Esophagus muscularis mucosa (tissue), 4 donors: ENCODE measurements around the gene BRMS1L.

Experiments used
- CTCF ChIP-seq, 3 experiments: fragments of 200-600 bp in 2 of 3; fragments of 450-650 bp in 1 of 3; sonication (generic) in 2 of 3; IDR thresholded peaks; one replicate each; pipeline ENCODE4 v1.5.1; 2017 to 2019; ENCODE audit warnings: antibody characterized with exemption in 3 of 3, mild to moderate bottlenecking in 2 of 3, moderate library complexity in 1 of 3
- EP300 ChIP-seq: sonication (generic); formaldehyde crosslinking; IDR thresholded peaks from one replicate; pipeline ENCODE4 v1.6.1; 2017; ENCODE audit warnings: antibody characterized with exemption
- POLR2A ChIP-seq: fragments of 450-650 bp; IDR thresholded peaks from one replicate; pipeline ENCODE4 v1.6.1; 2017; ENCODE audit warnings: antibody characterized with exemption, moderate library complexity, mild to moderate bottlenecking, low read depth

DNA sequence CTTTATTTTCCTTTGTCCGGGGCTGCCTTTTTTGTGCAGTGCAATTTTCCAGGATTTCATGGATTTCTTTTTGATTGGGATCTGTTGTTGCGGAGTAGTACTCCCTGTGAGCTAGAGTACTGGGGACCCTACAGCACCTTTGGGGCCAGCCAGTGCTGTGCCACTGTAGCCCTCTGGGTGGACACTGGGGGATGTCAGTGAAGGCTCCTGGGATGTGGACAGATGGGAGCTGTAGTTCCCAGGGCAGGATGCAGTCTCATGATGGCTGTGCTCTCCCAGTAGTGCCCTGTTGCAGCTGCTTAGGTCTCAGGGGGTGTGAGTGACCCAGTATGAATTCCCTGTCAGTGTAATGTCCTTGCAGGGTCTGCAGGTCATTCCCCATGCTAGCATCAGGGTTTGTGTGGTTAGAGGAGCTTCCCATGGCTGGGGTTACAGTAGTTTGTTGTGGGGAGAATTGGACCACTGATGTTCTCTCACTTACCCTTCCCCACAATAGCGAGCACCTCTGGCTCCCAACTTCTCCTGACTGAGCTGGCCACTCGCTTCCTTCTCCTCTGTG, 72.2 kb downstream of the BRMS1L start:
- TF ChIP-seq CTCF (IDR thresholded peaks at IDR 0.05) = no peak
- no peak for TF ChIP-seq EP300
- no peak for TF ChIP-seq POLR2A
